IgD-negative memory B cell (primary cell): Measurements from ENCODE around the gene HERPUD2. TPM values are rescaled to one million over a fixed set of nuclear protein-coding genes. Genes with fewer than 3 reads are reported as not detected.

Source experiments
- H3K27ac Mint-ChIP-seq, 3 donors: one replicate each; pipeline ENCODE4 v1.8.0; 2020 to 2022; ENCODE audit warnings: mild to moderate bottlenecking in 3 of 3, mixed read lengths in 3 of 3, moderate library complexity in 1 of 3
- H3K27me3 Mint-ChIP-seq: one replicate; pipeline ENCODE4 v1.8.0; 2021; ENCODE audit warnings: mixed read lengths
- H3K36me3 Mint-ChIP-seq: one replicate; pipeline ENCODE4 v1.8.0; 2020; ENCODE audit warnings: mild to moderate bottlenecking, mixed read lengths
- H3K4me1 Mint-ChIP-seq, 3 donors: one replicate each; pipeline ENCODE4 v1.8.0; 2020 to 2022; ENCODE audit warnings: mixed read lengths in 3 of 3, mild to moderate bottlenecking in 1 of 3
- H3K4me3 Mint-ChIP-seq, 4 donors: one replicate each; pipeline ENCODE4 v1.8.0; 2020 to 2022; ENCODE audit warnings: mild to moderate bottlenecking in 4 of 4, mixed read lengths in 4 of 4, moderate library complexity in 3 of 4
- H3K9me3 Mint-ChIP-seq, 3 donors: one replicate each; pipeline ENCODE4 v1.8.0; 2020 to 2021; ENCODE audit warnings: mixed read lengths in 3 of 3, mild to moderate bottlenecking in 1 of 3
- polyA plus RNA-seq: library from polyadenylated mRNA; unstranded; fragments of 300-500 nt; fragmentation: Illumina TruSeq; gene quantifications from one replicate; pipeline ENCODE4 v1.2.3, GENCODE V29; 2021

HERPUD2 gene, protein sequence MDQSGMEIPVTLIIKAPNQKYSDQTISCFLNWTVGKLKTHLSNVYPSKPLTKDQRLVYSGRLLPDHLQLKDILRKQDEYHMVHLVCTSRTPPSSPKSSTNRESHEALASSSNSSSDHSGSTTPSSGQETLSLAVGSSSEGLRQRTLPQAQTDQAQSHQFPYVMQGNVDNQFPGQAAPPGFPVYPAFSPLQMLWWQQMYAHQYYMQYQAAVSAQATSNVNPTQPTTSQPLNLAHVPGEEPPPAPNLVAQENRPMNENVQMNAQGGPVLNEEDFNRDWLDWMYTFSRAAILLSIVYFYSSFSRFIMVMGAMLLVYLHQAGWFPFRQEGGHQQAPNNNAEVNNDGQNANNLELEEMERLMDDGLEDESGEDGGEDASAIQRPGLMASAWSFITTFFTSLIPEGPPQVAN
- 58.6 TPM for polyA plus RNA-seq

GRCh38 chr7:35694784-35695472 lies at the start of gene HERPUD2:
TSS of gene HERPUD2 (minus strand) at chr7:35695135. CDS start at chr7:35694330, 805 bp downstream.
- H3K4me1 Mint-ChIP-seq = peaks cover 34 to 60% (median 37%) of the 10 kb centered on the region in 3 donors

GRCh38 chr7:35738889-35739288 lies 44.0 kb upstream of the HERPUD2 start:
- no peak overlapping the region for H3K27ac Mint-ChIP-seq
- no peak overlapping the region for H3K4me3 Mint-ChIP-seq

More at GRCh38 chr7:35694784-35695472, at the start of gene HERPUD2:
- Mint-ChIP-seq H3K4me3 (peak within 1 kb of the TSS; percentile 94 to 99 (median 98)), H3K27me3 (no peaks in the 10 kb centered on the region), H3K36me3 (peaks cover 2% of the 10 kb centered on the region), H3K27ac (peak within 1 kb of the TSS; percentile 96 to 99 (median 98)), H3K9me3 (no peaks in the 10 kb centered on the region)

GRCh38 chr7:35736725-35737124 lies 41.8 kb upstream of the HERPUD2 start:
- Mint-ChIP-seq H3K27ac (no peak overlapping the region), H3K4me1 (peaks cover 0 to 18% (median 7%) of the 10 kb centered on the region in 3 donors), H3K9me3 (peaks cover 0 to 4% (median 0%) of the 10 kb centered on the region in 3 donors), H3K4me3 (no peak overlapping the region), H3K36me3 (peaks cover 1% of the 10 kb centered on the region), H3K27me3 (no peaks in the 10 kb centered on the region)

More at GRCh38 chr7:35738889-35739288, 44.0 kb upstream of the HERPUD2 start:
- H3K4me1 Mint-ChIP-seq = peaks cover 0 to 7% (median 0%) of the 10 kb centered on the region in 3 donors
- no peaks in the 10 kb centered on the region for H3K36me3 Mint-ChIP-seq
- peaks cover 0 to 4% (median 0%) of the 10 kb centered on the region in 3 donors for H3K9me3 Mint-ChIP-seq
- no peaks in the 10 kb centered on the region for H3K27me3 Mint-ChIP-seq

- Mint-ChIP-seq H3K4me3 (no peak overlapping the region), H3K27ac (no peak overlapping the region), H3K27me3 (no peaks in the 10 kb centered on the region), H3K9me3 (peaks cover 0 to 4% (median 0%) of the 10 kb centered on the region in 3 donors), H3K36me3 (peaks cover 1% of the 10 kb centered on the region), H3K4me1 (peaks cover 3 to 27% (median 18%) of the 10 kb centered on the region in 3 donors)
Observed at GRCh38 chr7:35735396-35735795, 40.5 kb upstream of the HERPUD2 start.

- H3K4me1 Mint-ChIP-seq = peaks cover 13 to 38% (median 31%) of the 10 kb centered on the region in 3 donors
- peaks cover 1% of the 10 kb centered on the region for H3K36me3 Mint-ChIP-seq
- H3K9me3 Mint-ChIP-seq = peaks cover 0 to 2% (median 0%) of the 10 kb centered on the region in 3 donors
- peak overlapping the region in 1 of 3 donors; percentile 20 for H3K27ac Mint-ChIP-seq
- no peak overlapping the region for H3K4me3 Mint-ChIP-seq
- no peaks in the 10 kb centered on the region for H3K27me3 Mint-ChIP-seq
Observed at GRCh38 chr7:35734001-35734483, 39.1 kb upstream of the HERPUD2 start.

- H3K27ac Mint-ChIP-seq = peak overlapping the region in 2 of 3 donors; percentile 36 to 100
- peaks cover 1% of the 10 kb centered on the region for H3K36me3 Mint-ChIP-seq
- H3K4me1 Mint-ChIP-seq = peaks cover 27 to 61% (median 51%) of the 10 kb centered on the region in 3 donors
- no peaks in the 10 kb centered on the region for H3K9me3 Mint-ChIP-seq
- H3K27me3 Mint-ChIP-seq = no peaks in the 10 kb centered on the region
- peak overlapping the region in 2 of 4 donors; percentile 45 to 91 for H3K4me3 Mint-ChIP-seq
Observed at GRCh38 chr7:35731349-35731748, 36.4 kb upstream of the HERPUD2 start.

- Mint-ChIP-seq H3K27ac (peak overlapping the region; percentile 98 to 100 (median 99)), H3K4me3 (peak overlapping the region; percentile 65 to 91 (median 74)), H3K9me3 (no peaks in the 10 kb centered on the region), H3K36me3 (peaks cover 1% of the 10 kb centered on the region), H3K4me1 (peaks cover 35 to 74% (median 65%) of the 10 kb centered on the region in 3 donors), H3K27me3 (no peaks in the 10 kb centered on the region)
Observed at GRCh38 chr7:35729061-35729783, 34.3 kb upstream of the HERPUD2 start.

- Mint-ChIP-seq H3K36me3 (peaks cover 1% of the 10 kb centered on the region), H3K9me3 (no peaks in the 10 kb centered on the region), H3K27ac (peak overlapping the region; percentile 98 to 100 (median 99)), H3K4me1 (peaks cover 35 to 77% (median 67%) of the 10 kb centered on the region in 3 donors), H3K4me3 (peak overlapping the region; percentile 58 to 91 (median 71)), H3K27me3 (no peaks in the 10 kb centered on the region)
Observed at GRCh38 chr7:35728412-35729060, 33.6 kb upstream of the HERPUD2 start.

DNA sequence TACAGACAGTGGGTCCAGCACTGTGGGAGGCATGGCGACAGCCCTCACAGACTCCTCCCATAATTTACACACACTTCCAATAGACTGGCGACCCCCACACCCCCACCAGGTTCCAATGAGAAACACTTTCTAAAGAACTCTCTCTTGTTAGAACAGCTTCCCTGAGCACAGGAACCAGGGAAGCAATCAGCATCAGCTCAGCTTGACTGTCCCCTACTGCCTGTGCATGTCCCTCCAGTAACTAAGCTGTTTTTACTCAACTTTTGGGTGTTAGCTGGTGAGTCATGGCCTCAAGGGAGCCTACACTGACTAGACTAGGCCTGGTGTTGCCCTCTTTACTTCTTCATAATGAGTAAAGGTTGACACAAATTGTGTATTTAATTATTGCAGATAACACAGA lies 32.6 kb upstream of the HERPUD2 start:
- H3K9me3 Mint-ChIP-seq = no peaks in the 10 kb centered on the region
- peaks cover 1% of the 10 kb centered on the region for H3K36me3 Mint-ChIP-seq
- no peaks in the 10 kb centered on the region for H3K27me3 Mint-ChIP-seq
- H3K27ac Mint-ChIP-seq = peak overlapping the region; percentile 98 to 100 (median 99)
- peak overlapping the region in 3 of 4 donors; percentile 17 to 79 (median 23) for H3K4me3 Mint-ChIP-seq
- peaks cover 35 to 81% (median 70%) of the 10 kb centered on the region in 3 donors for H3K4me1 Mint-ChIP-seq

- Mint-ChIP-seq H3K4me3 (peak overlapping the region in 2 of 4 donors; percentile 10 to 49), H3K27me3 (no peaks in the 10 kb centered on the region), H3K27ac (peak overlapping the region; percentile 37 to 100 (median 98)), H3K9me3 (no peaks in the 10 kb centered on the region), H3K36me3 (no peaks in the 10 kb centered on the region), H3K4me1 (peaks cover 43 to 80% (median 72%) of the 10 kb centered on the region in 3 donors)
Observed at GRCh38 chr7:35726654-35727053, 31.7 kb upstream of the HERPUD2 start.

- no peaks in the 10 kb centered on the region for H3K27me3 Mint-ChIP-seq
- H3K4me3 Mint-ChIP-seq = peak overlapping the region; percentile 41 to 90 (median 80)
- H3K36me3 Mint-ChIP-seq = no peaks in the 10 kb centered on the region
- no peaks in the 10 kb centered on the region for H3K9me3 Mint-ChIP-seq
- H3K27ac Mint-ChIP-seq = peak overlapping the region; percentile 72 to 96 (median 96)
- H3K4me1 Mint-ChIP-seq = peaks cover 43 to 80% (median 63%) of the 10 kb centered on the region in 3 donors
Observed at GRCh38 chr7:35725280-35725680, 30.3 kb upstream of the HERPUD2 start.

DNA sequence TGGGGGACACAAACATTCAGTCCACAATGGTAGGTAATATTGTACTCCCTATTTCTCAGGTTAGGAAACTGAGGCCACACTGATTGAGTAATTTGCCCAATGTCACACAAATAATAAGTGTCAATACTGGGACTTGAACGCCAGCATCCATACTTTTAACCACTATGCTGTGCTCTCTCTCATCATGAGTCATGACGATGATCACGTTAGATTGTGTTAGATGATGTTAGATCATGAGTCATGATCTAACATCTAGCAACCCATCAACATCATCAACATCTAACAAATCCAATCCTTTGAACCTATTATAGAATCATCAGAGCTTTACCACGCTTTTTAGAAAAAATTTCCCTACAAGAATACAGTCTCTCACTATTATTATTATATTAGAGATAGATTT lies 28.1 kb upstream of the HERPUD2 start:
- no peaks in the 10 kb centered on the region for H3K36me3 Mint-ChIP-seq
- H3K9me3 Mint-ChIP-seq = no peaks in the 10 kb centered on the region
- H3K27ac Mint-ChIP-seq = no peak overlapping the region
- H3K27me3 Mint-ChIP-seq = no peaks in the 10 kb centered on the region
- peaks cover 26 to 60% (median 43%) of the 10 kb centered on the region in 3 donors for H3K4me1 Mint-ChIP-seq
- H3K4me3 Mint-ChIP-seq = no peak overlapping the region

DNA sequence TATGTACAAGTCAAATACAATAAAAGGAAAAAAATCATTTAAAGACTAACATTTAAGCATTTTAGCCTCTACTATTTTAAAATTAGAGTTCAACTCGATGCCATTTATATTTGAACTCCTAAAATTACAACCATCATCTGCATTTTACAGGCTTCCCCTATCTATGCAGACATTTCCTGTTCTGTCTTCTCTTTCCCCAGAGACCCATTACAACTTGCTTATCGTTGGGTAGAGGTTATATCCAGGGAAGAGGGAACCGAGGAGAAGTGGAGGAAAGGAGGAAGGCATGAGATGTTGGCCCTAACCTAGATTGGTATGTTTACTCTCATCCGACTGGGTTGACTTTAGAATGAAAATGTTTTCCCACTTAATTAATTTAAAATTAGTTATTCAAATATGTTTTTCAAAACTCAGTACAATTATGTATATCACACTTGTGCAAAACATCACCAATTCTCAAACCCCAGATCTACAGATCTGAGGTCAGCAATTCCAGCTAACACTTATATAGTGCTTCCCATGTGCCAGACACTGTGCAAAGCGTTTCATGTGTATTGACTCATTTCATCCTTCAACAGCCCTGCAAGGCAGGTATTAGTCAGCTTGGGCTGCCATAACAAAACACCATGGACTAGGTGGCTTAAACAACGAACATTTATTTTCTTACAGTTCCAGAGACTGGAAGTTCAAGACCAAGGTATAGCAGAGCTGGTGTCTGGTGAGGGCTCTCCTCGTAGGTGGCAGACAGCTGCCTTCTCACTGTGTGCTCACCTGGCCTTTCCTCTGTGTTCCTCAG lies 27.3 kb upstream of the HERPUD2 start:
- peak overlapping the region in 2 of 4 donors; percentile 10 to 33 for H3K4me3 Mint-ChIP-seq
- peak overlapping the region in 1 of 3 donors; percentile 31 for H3K27ac Mint-ChIP-seq
- peaks cover 20 to 53% (median 39%) of the 10 kb centered on the region in 3 donors for H3K4me1 Mint-ChIP-seq
- H3K36me3 Mint-ChIP-seq = no peaks in the 10 kb centered on the region
- no peaks in the 10 kb centered on the region for H3K27me3 Mint-ChIP-seq
- no peaks in the 10 kb centered on the region for H3K9me3 Mint-ChIP-seq
